HepG2 (cell line): ENCODE results near the gene KIAA1614. TPM values are rescaled to one million over a fixed set of nuclear protein-coding genes. Genes with fewer than 3 reads are reported as not detected.

Experiments
- ATAC-seq: fragments of 200-7000 bp; cut with Tn5 transposase; 3 replicates; pipeline ENCODE4 v1.9.1; 2020; ENCODE audit warnings: mild to moderate bottlenecking, moderate library complexity
- BruUV-seq: library from RNA; stranded (reverse); fragments of 400-500 nt; replicated peaks from 2 replicates; lab custom pipeline; 2021; lab: Mats Ljungman, UMichigan
- CTCF ChIA-PET: fragments of 300-600 bp; formaldehyde crosslinking; extraction: SDS; loops from one replicate; lab custom pipeline; 2021; ENCODE audit warnings: low total read pairs, inconsistent platforms, low intra/inter-chr PET ratio; lab: Yijun Ruan, JAX
- POLR2A ChIA-PET: fragments of 350-600 bp; sonication (Branson Sonifier 250); formaldehyde crosslinking; loops from one replicate; lab custom pipeline; 2020; ENCODE audit warnings: antibody characterized with exemption, inconsistent platforms; lab: Yijun Ruan, JAX
- DNase-seq: peaks from one replicate; pipeline ENCODE4 v3.0.0-alpha.2; 2015; ENCODE audit warnings: low spot score
- FAIRE-seq: peaks from 3 replicates; lab custom pipeline; 2011; peaks lifted over from hg19 to GRCh38; lab: Jason Lieb, UNC
- H2AFZ ChIP-seq: one replicate; pipeline ENCODE4 v1.6.1; 2011; ENCODE audit warnings: low read length, inconsistent platforms
- H3K27ac ChIP-seq: fragments of 300-600 bp; 3 replicates; pipeline ENCODE4 v1.8.0; 2011; ENCODE audit warnings: mixed run types, mild to moderate bottlenecking, mixed read lengths, low read length, inconsistent platforms; ENCODE audit not compliant: insufficient read depth; ENCODE audit errors: extremely low read length
- H3K27me3 ChIP-seq, 2 experiments: fragments of 200-600 bp in 1 of 2; 2 replicates in 1 of 2; 3 replicates in 1 of 2; pipeline versions ENCODE4 v1.6.0 to v1.8.0; 2011; ENCODE audit warnings: low read length in 2 of 2, mild to moderate bottlenecking in 2 of 2, moderate library complexity in 2 of 2, inconsistent platforms in 1 of 2; ENCODE audit not compliant: insufficient read depth in 2 of 2, control insufficient read depth in 1 of 2
- H3K36me3 ChIP-seq, 2 experiments: fragments of 200-600 bp in 1 of 2; replicated peaks in 1 of 2; 2 replicates in 1 of 2; 3 replicates in 1 of 2; pipeline versions ENCODE4 v1.5.1 to v1.8.0; 2011; ENCODE audit warnings: low read length in 2 of 2, inconsistent platforms in 1 of 2; ENCODE audit not compliant: insufficient read depth in 2 of 2, control insufficient read depth in 1 of 2
- H3K4me1 ChIP-seq: 2 replicates; pipeline ENCODE4 v1.5.1; 2012; ENCODE audit warnings: low read length, inconsistent platforms; ENCODE audit not compliant: insufficient read depth
- H3K4me2 ChIP-seq: 2 replicates; pipeline ENCODE4 v1.6.0; 2011; ENCODE audit warnings: low read depth, low read length, inconsistent platforms
- H3K4me3 ChIP-seq, 3 experiments: fragments of 200-600 bp in 1 of 3; sonication (generic), shearing (Covaris generic) in 1 of 3; replicated peaks in 1 of 3; 2 replicates each; pipeline ENCODE4 v1.5.1; 2011 to 2016; ENCODE audit warnings: low read length in 3 of 3, inconsistent platforms in 2 of 3, low read depth in 2 of 3, mild to moderate bottlenecking in 2 of 3, control low read depth in 1 of 3, mixed read lengths in 1 of 3; ENCODE audit not compliant: insufficient read depth in 1 of 3
- H3K79me2 ChIP-seq: one replicate; pipeline ENCODE4 v1.6.1; 2011; ENCODE audit warnings: low read length, inconsistent platforms; ENCODE audit not compliant: insufficient read depth
- H3K9ac ChIP-seq: 2 replicates; pipeline ENCODE4 v1.6.0; 2011; ENCODE audit warnings: mild to moderate bottlenecking, low read depth, low read length, inconsistent platforms; ENCODE audit not compliant: insufficient read depth
- H3K9me3 ChIP-seq: 2 replicates; pipeline ENCODE4 v1.5.1; 2012; ENCODE audit warnings: mild to moderate bottlenecking, low read length
- H4K20me1 ChIP-seq: 2 replicates; pipeline ENCODE4 v1.6.0; 2011; ENCODE audit warnings: inconsistent platforms, mild to moderate bottlenecking, low read length, moderate library complexity; ENCODE audit not compliant: insufficient read depth
- ELF4 ChIP-seq: sonication (generic); formaldehyde crosslinking; IDR thresholded peaks from 2 replicates; pipeline ENCODE4 v1.5.0; 2020; ENCODE audit warnings: missing genetic modification reagents, mild to moderate bottlenecking, moderate library complexity, borderline replicate concordance
- HDAC2 ChIP-seq: sonication (generic); formaldehyde crosslinking; IDR thresholded peaks from 2 replicates; pipeline ENCODE4 v1.4.0; 2020; ENCODE audit warnings: missing genetic modification reagents
- IKZF4 ChIP-seq: sonication (generic); formaldehyde crosslinking; IDR thresholded peaks from 2 replicates; pipeline ENCODE4 v1.5.1; 2020; ENCODE audit warnings: borderline replicate concordance, mild to moderate bottlenecking, low read depth, missing genetic modification reagents; ENCODE audit errors: not compliant biosample characterization
- KDM1A ChIP-seq: IDR thresholded peaks from 2 replicates; pipeline ENCODE4 v1.6.1; 2016; ENCODE audit warnings: missing compliant biosample characterization
- NR2F1 ChIP-seq, 2 experiments: fragments of 450-650 bp in 1 of 2; formaldehyde crosslinking in 1 of 2; IDR thresholded peaks; 2 replicates each; pipeline versions ENCODE4 v1.5.0 to v1.6.1; 2016 to 2020; ENCODE audit warnings: mild to moderate bottlenecking in 1 of 2, missing compliant biosample characterization in 1 of 2, missing genetic modification reagents in 1 of 2, moderate library complexity in 1 of 2
- NR2F6 ChIP-seq, 2 experiments: IDR thresholded peaks; 2 replicates each; pipeline ENCODE4 v1.6.1; 2016; ENCODE audit warnings: antibody characterized with exemption in 1 of 2, mild to moderate bottlenecking in 1 of 2
- PAF1 ChIP-seq: IDR thresholded peaks from 2 replicates; pipeline ENCODE4 v1.6.1; 2016; ENCODE audit warnings: missing genetic modification reagents, missing compliant biosample characterization
- PAX8 ChIP-seq: sonication (generic); formaldehyde crosslinking; IDR thresholded peaks from 2 replicates; pipeline ENCODE4 v1.8.0; 2022; ENCODE audit warnings: mild to moderate bottlenecking, missing genetic modification reagents, borderline replicate concordance
- SP140L ChIP-seq: sonication (generic); formaldehyde crosslinking; IDR thresholded peaks from 2 replicates; pipeline ENCODE4 v1.4.0; 2020; ENCODE audit warnings: missing genetic modification reagents, borderline replicate concordance
- ZNF503 ChIP-seq: sonication (generic); formaldehyde crosslinking; IDR thresholded peaks from 2 replicates; pipeline ENCODE4 v1.4.0; 2020; ENCODE audit warnings: missing genetic modification reagents
- ZNF619 ChIP-seq: sonication (generic); formaldehyde crosslinking; IDR thresholded peaks from 2 replicates; pipeline ENCODE4 v1.4.0; 2020; ENCODE audit warnings: mild to moderate bottlenecking, missing genetic modification reagents
- ZSCAN5A ChIP-seq: sonication (generic); formaldehyde crosslinking; IDR thresholded peaks from 2 replicates; pipeline ENCODE4 v1.8.0; 2022; ENCODE audit warnings: mild to moderate bottlenecking, missing genetic modification reagents, borderline replicate concordance
- WGBS: methylation state at CpG from one replicate; pipeline ENCODE4 v1.1.6; 2017; ENCODE audit warnings: low lambda C conversion rate; 5-methylcytosine and 5-hydroxymethylcytosine counted together
- in situ Hi-C: cut with HindIII; loops from 2 replicates; pipeline ENCODE4 v1.10.0; 2017; ENCODE audit warnings: low pct_unique_long_range_greater_than_20kb; ENCODE audit not compliant: extremely low pct_ligation_motif_present
- intact Hi-C: fragments of 100-400 bp; cut with micrococcal nuclease; formaldehyde crosslinking; loops from one replicate; pipeline ENCODE4 v1.10.0; 2022; ENCODE audit not compliant: unreplicated experiment
- polyA plus RNA-seq, 8 experiments: library from polyadenylated mRNA; depleted of rRNA in 3 of 8; stranded (reverse) in 7 of 8; unstranded in 1 of 8; fragments of >200 nt; fragmentation: Illumina TruSeq in 4 of 8; extraction: Trizol in 4 of 8; gene quantifications; 2 replicates each; pipeline versions ENCODE4 v1.2.1 to v1.2.3, GENCODE V29; 2011 to 2016; ENCODE audit warnings: low read depth in 4 of 8, missing spikeins in 1 of 8, mixed read lengths in 1 of 8; ENCODE audit not compliant: insufficient read depth in 1 of 8
- total RNA-seq, 5 experiments: library from RNA; depleted of rRNA; stranded (reverse); fragments of >200 nt; fragmentation: Illumina TruSeq; extraction: Trizol; gene quantifications; 2 replicates each; pipeline ENCODE4 v1.2.3, GENCODE V29; 2016; ENCODE audit warnings: low read depth in 1 of 5
- TF ChIP-seq, protein P1 (sequence below): sonication (generic); formaldehyde crosslinking; IDR thresholded peaks from 2 replicates; pipeline ENCODE4 v1.9.0; 2021; ENCODE audit warnings: missing genetic modification reagents, mild to moderate bottlenecking, borderline replicate concordance
- TF ChIP-seq, protein P2 (sequence below): IDR thresholded peaks from 2 replicates; pipeline ENCODE4 v1.6.1; 2016; ENCODE audit warnings: low read depth, borderline replicate concordance

KIAA1614 gene
- total and polyA plus RNA-seq, 2 of the 13 experiments (the other 11 are each of a cell fraction or from before 2014, with no cell fraction given) = 0.15 to 0.77 TPM

- no peaks in the 10 kb centered on the region for H3K27me3 ChIP-seq
- no peaks in the 10 kb centered on the region for H3K36me3 ChIP-seq
- no peak overlapping the region for H3K9ac ChIP-seq
- BruUV-seq = no TSS peak
- DNase-seq = no peak
- in situ Hi-C loops (no loop called here), intact Hi-C loops (no loop called here)
- ChIA-PET CTCF (no interaction called here), POLR2A (no interaction called here)
- peaks cover 43% of the 10 kb centered on the region for H3K4me1 ChIP-seq
- H3K4me2 ChIP-seq = no peak overlapping the region
- H2AFZ ChIP-seq = no peak overlapping the region
- no peak for ATAC-seq
- TF ChIP-seq NR2F6 (IDR thresholded peaks at IDR 0.05) = peak; percentile 28; the same call in 1 of the 2 replicates
- TF ChIP-seq NR2F6 (CRISPR knock-in tag; IDR thresholded peaks at IDR 0.05) = no peak
- TF ChIP-seq, protein P1, sequence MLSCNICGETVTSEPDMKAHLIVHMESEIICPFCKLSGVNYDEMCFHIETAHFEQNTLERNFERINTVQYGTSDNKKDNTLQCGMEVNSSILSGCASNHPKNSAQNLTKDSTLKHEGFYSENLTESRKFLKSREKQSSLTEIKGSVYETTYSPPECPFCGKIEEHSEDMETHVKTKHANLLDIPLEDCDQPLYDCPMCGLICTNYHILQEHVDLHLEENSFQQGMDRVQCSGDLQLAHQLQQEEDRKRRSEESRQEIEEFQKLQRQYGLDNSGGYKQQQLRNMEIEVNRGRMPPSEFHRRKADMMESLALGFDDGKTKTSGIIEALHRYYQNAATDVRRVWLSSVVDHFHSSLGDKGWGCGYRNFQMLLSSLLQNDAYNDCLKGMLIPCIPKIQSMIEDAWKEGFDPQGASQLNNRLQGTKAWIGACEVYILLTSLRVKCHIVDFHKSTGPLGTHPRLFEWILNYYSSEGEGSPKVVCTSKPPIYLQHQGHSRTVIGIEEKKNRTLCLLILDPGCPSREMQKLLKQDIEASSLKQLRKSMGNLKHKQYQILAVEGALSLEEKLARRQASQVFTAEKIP (CRISPR knock-in tag) = no peak
- TF ChIP-seq ZNF619 (CRISPR knock-in tag) = no peak
- no peak for TF ChIP-seq SP140L (CRISPR knock-in tag)
- TF ChIP-seq PAF1 (CRISPR knock-in tag) = no peak
- TF ChIP-seq ELF4 (CRISPR knock-in tag) = no peak
- H3K79me2 ChIP-seq = no peaks in the 10 kb centered on the region
- FAIRE-seq = no peak
- H4K20me1 ChIP-seq = no peaks in the 10 kb centered on the region
- H3K27ac ChIP-seq = no peak overlapping the region
- no peaks in the 10 kb centered on the region for H3K9me3 ChIP-seq
- H3K4me3 ChIP-seq = no peak overlapping the region
These were observed 20.4 kb downstream of the KIAA1614 start for GRCh38 chr1:180933141-180933540.

DNA sequence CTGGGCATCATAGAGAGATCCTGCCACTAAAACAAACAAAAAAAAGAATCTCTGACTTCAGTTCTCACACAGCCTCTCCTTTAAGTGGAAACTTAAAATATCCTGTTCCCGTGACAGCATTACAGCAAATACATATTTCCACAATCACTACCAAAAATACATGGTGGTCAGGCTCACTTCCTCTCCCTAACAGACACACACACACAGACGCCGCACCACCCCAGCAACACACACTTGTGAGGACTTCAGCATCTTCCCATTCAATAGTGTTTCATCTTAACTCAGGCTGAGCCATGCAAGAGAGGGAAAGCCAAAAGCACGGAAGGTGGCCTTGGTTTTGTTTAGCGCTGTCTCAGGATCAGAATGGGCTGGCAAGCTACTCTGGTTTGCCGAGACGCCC is 21.9 kb downstream of the KIAA1614 start:
- no peak for DNase-seq
- in situ Hi-C loops (no loop called here), intact Hi-C loops (no loop called here)
- H3K36me3 ChIP-seq = no peaks in the 10 kb centered on the region
- FAIRE-seq = no peak
- H3K27ac ChIP-seq = no peak overlapping the region
- no peak for ATAC-seq
- POLR2A ChIA-PET = no interaction called here
- no peak overlapping the region for H3K9ac ChIP-seq
- no peaks in the 10 kb centered on the region for H4K20me1 ChIP-seq
- no TSS peak for BruUV-seq
- CTCF ChIA-PET = no interaction called here
- peaks cover 29% of the 10 kb centered on the region for H3K4me1 ChIP-seq
- 81% methylated on average over 7 of the region's 7 CpGs for WGBS
- H3K79me2 ChIP-seq = no peaks in the 10 kb centered on the region
- no peak overlapping the region; a peak in 1 of 6 replicates for H3K4me3 ChIP-seq
- H3K4me2 ChIP-seq = peak overlapping the region; percentile 65; the same call in 1 of the 2 replicates
- H3K27me3 ChIP-seq = no peaks in the 10 kb centered on the region; a peak in 1 of 5 replicates
- no peaks in the 10 kb centered on the region for H3K9me3 ChIP-seq
- H2AFZ ChIP-seq = no peak overlapping the region
- TF ChIP-seq KDM1A (CRISPR knock-in tag) (no peak), IKZF4 (CRISPR knock-in tag) (no peak), HDAC2 (no peak), NR2F1 (CRISPR knock-in tag; IDR thresholded peaks at IDR 0.05) (no peak), PAX8 (CRISPR knock-in tag) (no peak), ZNF503 (no peak), ZSCAN5A (CRISPR knock-in tag) (no peak)
- TF ChIP-seq, protein P2, sequence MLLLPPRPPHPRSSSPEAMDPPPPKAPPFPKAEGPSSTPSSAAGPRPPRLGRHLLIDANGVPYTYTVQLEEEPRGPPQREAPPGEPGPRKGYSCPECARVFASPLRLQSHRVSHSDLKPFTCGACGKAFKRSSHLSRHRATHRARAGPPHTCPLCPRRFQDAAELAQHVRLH (CRISPR knock-in tag) = no peak
